MM.1S (cell line): ENCODE measurements around the gene BRMS1L.

Source experiments
- DNase-seq: peaks from one replicate; pipeline ENCODE4 v3.0.0-alpha.2; 2015
- H2AFZ ChIP-seq: fragments of 300-600 bp; sonication (generic); 2 replicates; pipeline ENCODE4 v1.6.0; 2016; ENCODE audit warnings: antibody characterized with exemption, low read length
- H3F3A ChIP-seq: fragments of 300-600 bp; sonication (generic); 2 replicates; pipeline ENCODE4 v1.6.1; 2016; ENCODE audit warnings: mild to moderate bottlenecking, antibody characterized with exemption, low read length, moderate library complexity, mixed read lengths; ENCODE audit not compliant: insufficient read depth
- H3K27ac ChIP-seq: fragments of 300-600 bp; sonication (generic); 2 replicates; pipeline ENCODE4 v1.5.1; 2016; ENCODE audit warnings: mild to moderate bottlenecking, low read length
- H3K27me3 ChIP-seq: fragments of 300-600 bp; sonication (generic); replicated peaks from 2 replicates; pipeline ENCODE4 v1.6.0; 2016; ENCODE audit warnings: low read length; ENCODE audit not compliant: insufficient read depth
- H3K36me3 ChIP-seq: fragments of 300-600 bp; sonication (generic); replicated peaks from 2 replicates; pipeline ENCODE4 v1.6.1; 2016; ENCODE audit warnings: mild to moderate bottlenecking, low read length, mixed read lengths; ENCODE audit not compliant: insufficient read depth
- H3K4me1 ChIP-seq: fragments of 300-600 bp; sonication (generic); 2 replicates; pipeline ENCODE4 v1.6.1; 2016; ENCODE audit warnings: low read length, mixed read lengths
- H3K4me2 ChIP-seq: fragments of 300-600 bp; sonication (generic); 2 replicates; pipeline ENCODE4 v1.6.0; 2016; ENCODE audit warnings: low read depth, low read length
- H3K4me3 ChIP-seq: fragments of 300-600 bp; sonication (generic); 2 replicates; pipeline ENCODE4 v1.5.1; 2016; ENCODE audit warnings: low read length, mixed read lengths
- H3K79me2 ChIP-seq: fragments of 300-600 bp; sonication (generic); 2 replicates; pipeline ENCODE4 v1.6.1; 2016; ENCODE audit warnings: mixed run types, low read length, mixed read lengths
- H3K9ac ChIP-seq: fragments of 300-600 bp; sonication (generic); 2 replicates; pipeline ENCODE4 v1.6.1; 2016; ENCODE audit warnings: low read length, mixed read lengths
- H3K9me2 ChIP-seq: fragments of 300-600 bp; sonication (generic); replicated peaks from 2 replicates; pipeline ENCODE4 v1.6.1; 2016; ENCODE audit warnings: mild to moderate bottlenecking, low read length, mixed read lengths; ENCODE audit not compliant: insufficient read depth
- H3K9me3 ChIP-seq: fragments of 300-600 bp; sonication (generic); replicated peaks from 2 replicates; pipeline ENCODE4 v1.6.1; 2016; ENCODE audit warnings: mild to moderate bottlenecking, low read length, mixed read lengths; ENCODE audit not compliant: insufficient read depth
- H4K20me1 ChIP-seq: fragments of 300-600 bp; sonication (generic); 2 replicates; pipeline ENCODE4 v1.6.1; 2016; ENCODE audit warnings: mild to moderate bottlenecking, low read length, moderate library complexity, mixed read lengths; ENCODE audit not compliant: insufficient read depth
- CTCF ChIP-seq: fragments of 300-600 bp; sonication (generic); IDR thresholded peaks from 2 replicates; pipeline ENCODE4 v1.5.1; 2016; ENCODE audit warnings: antibody characterized with exemption, low read length, mixed read lengths
- EZH2 ChIP-seq: fragments of 300-600 bp; sonication (generic); optimal IDR thresholded peaks from 2 replicates; pipeline ENCODE3; 2017; ENCODE audit warnings: low read depth, mild to moderate bottlenecking, antibody characterized with exemption, low read length, mixed read lengths
- EZH2phosphoT487 ChIP-seq: fragments of 300-600 bp; sonication (generic); IDR thresholded peaks from 2 replicates; pipeline ENCODE4 v1.6.1; 2018; ENCODE audit warnings: antibody characterized with exemption, low read length

BRMS1L gene

GRCh38 chr14:35826952-35827416 lies 846 bp downstream of the BRMS1L start:
- no peak for DNase-seq
- H3K27ac ChIP-seq, result no peak overlapping the region

GRCh38 chr14:35827678-35828472 lies 1.7 kb downstream of the BRMS1L start:
- Histone ChIP-seq H3K4me3 (0 out of 2 replicates have a peak overlapping the region, but pooled peaks have one; percentile 83), H3K36me3 (no peaks in the 10 kb centered on the region), H3K79me2 (peaks cover 15% of the 10 kb centered on the region), H3F3A (no peaks in the 10 kb centered on the region; the same call in 1 of the 2 replicates), H3K27ac (no peak overlapping the region), H3K9me2 (no peaks in the 10 kb centered on the region), H3K9ac (no peak overlapping the region), H4K20me1 (no peaks in the 10 kb centered on the region), H3K27me3 (no peaks in the 10 kb centered on the region), H3K4me1 (no peaks in the 10 kb centered on the region; the same call in 1 of the 2 replicates), H2AFZ (no peak overlapping the region), H3K9me3 (no peaks in the 10 kb centered on the region), H3K4me2 (peak overlapping the region; percentile 59)
- no peak for DNase-seq
- TF ChIP-seq CTCF (no peak), EZH2phosphoT487 (no peak), EZH2 (no peak)

More at GRCh38 chr14:35826952-35827416, 846 bp downstream of the BRMS1L start:
- no peaks in the 10 kb centered on the region for H4K20me1 ChIP-seq
- H3K9ac ChIP-seq, result peak overlapping the region; percentile 86; the same call in 1 of the 2 replicates
- no peaks in the 10 kb centered on the region; the same call in 1 of the 2 replicates for H3F3A ChIP-seq
- peak overlapping the region; percentile 59 for H3K4me2 ChIP-seq
- peak overlapping the region; percentile 83 for H3K4me3 ChIP-seq
- no peak for TF ChIP-seq EZH2phosphoT487
- no peak for TF ChIP-seq CTCF
- TF ChIP-seq EZH2, result no peak
- H3K79me2 ChIP-seq, result peaks cover 15% of the 10 kb centered on the region
- no peaks in the 10 kb centered on the region for H3K27me3 ChIP-seq
- H3K9me3 ChIP-seq, result no peaks in the 10 kb centered on the region
- H3K9me2 ChIP-seq, result no peaks in the 10 kb centered on the region
- 0 out of 2 replicates have a peak overlapping the region, but pooled peaks have one; percentile 35 for H2AFZ ChIP-seq
- no peaks in the 10 kb centered on the region; the same call in 1 of the 2 replicates for H3K4me1 ChIP-seq
- no peaks in the 10 kb centered on the region for H3K36me3 ChIP-seq

- Histone ChIP-seq H2AFZ (no peak overlapping the region), H3F3A (no peaks in the 10 kb centered on the region; the same call in 1 of the 2 replicates), H3K9me2 (no peaks in the 10 kb centered on the region), H3K36me3 (no peaks in the 10 kb centered on the region), H3K4me1 (no peaks in the 10 kb centered on the region; the same call in 1 of the 2 replicates), H3K4me2 (no peak overlapping the region), H4K20me1 (no peaks in the 10 kb centered on the region), H3K27ac (no peak overlapping the region), H3K9me3 (no peaks in the 10 kb centered on the region), H3K27me3 (no peaks in the 10 kb centered on the region), H3K9ac (no peak overlapping the region), H3K4me3 (no peak overlapping the region), H3K79me2 (peaks cover 15% of the 10 kb centered on the region)
- no peak for TF ChIP-seq CTCF
- TF ChIP-seq EZH2phosphoT487, result no peak
- no peak for TF ChIP-seq EZH2
- DNase-seq, result no peak
Measured at GRCh38 chr14:35829449-35829848, 3.3 kb downstream of the BRMS1L start.
